Parathyroid adenoma (tissue), 2 donors: ENCODE data around the gene C18orf63.
A peak's percentile ranks its signal among the peaks of the same experiment; 100 is the strongest.
"Not testable (repeated sequence)": the region's sequence is repeated elsewhere in the genome, so short reads cannot be mapped to it uniquely, and the experiment has no call there.

ENCODE experiments used
- H2AFZ ChIP-seq: fragments of 300-600 bp; sonication (generic); one replicate; pipeline ENCODE4 v1.7.0; 2017; ENCODE audit warnings: antibody characterized with exemption, mild to moderate bottlenecking
- H3K27ac ChIP-seq: fragments of 300-600 bp; sonication (generic); one replicate; pipeline ENCODE4 v1.7.0; 2017
- H3K27me3 ChIP-seq: fragments of 300-600 bp; sonication (generic); one replicate; pipeline ENCODE4 v1.7.0; 2017; ENCODE audit warnings: low read length; ENCODE audit not compliant: control insufficient read depth, insufficient read depth
- H3K36me3 ChIP-seq: fragments of 300-600 bp; sonication (generic); one replicate; pipeline ENCODE4 v1.7.0; 2017; ENCODE audit warnings: low read length; ENCODE audit not compliant: control insufficient read depth, insufficient read depth
- H3K4me1 ChIP-seq: fragments of 300-600 bp; sonication (generic); one replicate; pipeline ENCODE4 v1.7.0; 2017; ENCODE audit warnings: control low read depth
- H3K4me2 ChIP-seq: fragments of 300-600 bp; sonication (generic); one replicate; pipeline ENCODE4 v1.7.0; 2017; ENCODE audit warnings: low read length
- H3K4me3 ChIP-seq: fragments of 300-600 bp; sonication (generic); one replicate; pipeline ENCODE4 v1.7.0; 2017; ENCODE audit warnings: low read depth, low read length
- H3K79me2 ChIP-seq: fragments of 300-600 bp; sonication (generic); one replicate; pipeline ENCODE4 v1.7.0; 2017; ENCODE audit warnings: control low read depth
- H3K9ac ChIP-seq: fragments of 300-600 bp; sonication (generic); one replicate; pipeline ENCODE4 v1.7.0; 2017; ENCODE audit warnings: mild to moderate bottlenecking
- H3K9me3 ChIP-seq: fragments of 300-600 bp; sonication (generic); one replicate; pipeline ENCODE4 v1.7.0; 2017; ENCODE audit warnings: low read length; ENCODE audit not compliant: control insufficient read depth
- TF ChIP-seq, protein P1 (sequence below): fragments of 300-600 bp; sonication (generic); IDR thresholded peaks from one replicate; pipeline ENCODE4 v1.7.0; 2017; ENCODE audit warnings: antibody characterized with exemption, mild to moderate bottlenecking
- donor health status: primary hyperparathyroidism.

The C18orf63 gene

DNA sequence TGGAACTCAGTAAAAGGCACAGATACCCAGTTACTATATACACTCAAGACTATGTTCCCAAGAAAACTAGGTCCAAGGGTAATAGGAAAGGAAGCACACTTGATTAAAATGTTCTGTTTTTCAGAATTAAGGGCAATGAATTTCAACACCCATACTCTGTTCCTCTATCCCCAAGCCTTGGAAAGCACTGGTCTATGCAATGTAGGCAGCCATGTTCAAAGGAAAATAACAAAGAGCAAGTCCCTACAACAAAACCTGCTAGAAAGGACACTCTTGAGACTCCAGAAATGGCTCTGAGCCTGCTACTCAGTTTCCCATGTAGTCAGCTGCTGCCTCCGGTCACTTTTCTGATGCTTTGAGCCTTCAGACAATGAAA is 30.7 kb upstream of the C18orf63 start:
- Histone ChIP-seq H3K4me1 (peaks cover 49% of the 10 kb centered on the region), H3K4me3 (no peak overlapping the region)

DNA sequence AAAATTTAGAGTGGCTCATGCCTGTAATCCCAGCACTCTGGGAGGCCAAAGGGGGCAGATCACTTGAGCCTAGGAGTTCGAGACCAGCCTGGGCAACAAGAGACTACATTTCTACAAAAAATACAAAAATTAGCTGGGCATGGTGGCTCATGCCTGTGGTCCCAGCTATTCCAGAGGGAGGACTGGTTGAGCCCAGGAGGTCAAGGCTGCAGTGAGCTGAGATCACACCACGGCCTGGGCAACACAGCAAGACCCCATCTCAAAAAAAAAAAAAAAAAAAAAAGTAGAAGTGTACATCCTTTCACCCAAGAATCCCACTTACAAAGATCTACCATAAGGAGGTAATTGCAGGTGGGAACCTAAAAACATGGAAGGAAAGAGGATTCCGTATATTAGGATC is 30.1 kb upstream of the C18orf63 start:
- not testable (repeated sequence) for H3K4me3 ChIP-seq, H3K9ac ChIP-seq, H3K9me3 ChIP-seq, H3K4me2 ChIP-seq, H3K27me3 ChIP-seq, H3K36me3 ChIP-seq, H2AFZ ChIP-seq
- Histone ChIP-seq H3K4me1 (peaks cover 49% of the 10 kb centered on the region), H3K27ac (peak overlapping the region; percentile 74), H3K79me2 (peaks cover 42% of the 10 kb centered on the region)

More for the DNA sequence above, 30.7 kb upstream of the C18orf63 start:
- H3K9me3 ChIP-seq = no peaks in the 10 kb centered on the region
- peak overlapping the region; percentile 74 for H3K27ac ChIP-seq
- H3K9ac ChIP-seq = no peak overlapping the region
- no peak overlapping the region for H2AFZ ChIP-seq
- TF ChIP-seq, protein P1, sequence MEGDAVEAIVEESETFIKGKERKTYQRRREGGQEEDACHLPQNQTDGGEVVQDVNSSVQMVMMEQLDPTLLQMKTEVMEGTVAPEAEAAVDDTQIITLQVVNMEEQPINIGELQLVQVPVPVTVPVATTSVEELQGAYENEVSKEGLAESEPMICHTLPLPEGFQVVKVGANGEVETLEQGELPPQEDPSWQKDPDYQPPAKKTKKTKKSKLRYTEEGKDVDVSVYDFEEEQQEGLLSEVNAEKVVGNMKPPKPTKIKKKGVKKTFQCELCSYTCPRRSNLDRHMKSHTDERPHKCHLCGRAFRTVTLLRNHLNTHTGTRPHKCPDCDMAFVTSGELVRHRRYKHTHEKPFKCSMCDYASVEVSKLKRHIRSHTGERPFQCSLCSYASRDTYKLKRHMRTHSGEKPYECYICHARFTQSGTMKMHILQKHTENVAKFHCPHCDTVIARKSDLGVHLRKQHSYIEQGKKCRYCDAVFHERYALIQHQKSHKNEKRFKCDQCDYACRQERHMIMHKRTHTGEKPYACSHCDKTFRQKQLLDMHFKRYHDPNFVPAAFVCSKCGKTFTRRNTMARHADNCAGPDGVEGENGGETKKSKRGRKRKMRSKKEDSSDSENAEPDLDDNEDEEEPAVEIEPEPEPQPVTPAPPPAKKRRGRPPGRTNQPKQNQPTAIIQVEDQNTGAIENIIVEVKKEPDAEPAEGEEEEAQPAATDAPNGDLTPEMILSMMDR = no peak
- H3K79me2 ChIP-seq = peaks cover 38% of the 10 kb centered on the region
- no peaks in the 10 kb centered on the region for H3K27me3 ChIP-seq
- H3K4me2 ChIP-seq = peak overlapping the region; percentile 1
- H3K36me3 ChIP-seq = no peaks in the 10 kb centered on the region

DNA sequence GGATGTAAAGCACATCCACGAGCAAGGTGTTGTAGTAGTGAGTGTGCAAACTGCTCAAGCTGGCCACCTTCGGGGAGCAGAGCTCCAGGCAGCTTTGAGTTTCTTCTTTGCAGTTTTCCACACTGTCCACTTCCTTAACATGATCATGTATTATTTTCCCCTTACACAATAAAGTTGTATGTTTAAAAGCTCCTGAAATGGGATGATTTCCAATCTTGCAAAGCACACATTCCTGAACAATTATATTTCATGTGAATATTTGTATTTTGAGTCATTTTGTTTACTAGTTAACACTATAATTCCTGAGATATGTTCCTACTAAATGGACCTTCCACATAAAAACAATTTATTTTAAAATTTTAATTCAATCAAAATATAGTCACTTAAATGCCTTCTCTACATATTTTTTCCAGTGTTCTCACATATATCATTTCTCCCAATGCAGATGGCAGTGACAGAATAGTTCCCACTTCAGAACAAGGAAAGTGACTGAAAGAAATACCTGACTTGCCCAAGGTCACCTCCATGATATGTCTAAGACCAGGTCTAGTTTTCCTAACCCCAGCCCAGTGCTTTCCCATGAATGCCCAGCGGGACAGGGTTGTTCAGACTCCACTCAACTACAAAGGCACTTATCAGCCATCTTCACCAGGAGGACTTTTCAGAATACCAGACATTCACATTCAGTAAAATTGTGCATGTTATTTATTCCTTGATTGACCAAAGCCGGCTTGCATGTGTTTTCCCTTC is 29.4 kb upstream of the C18orf63 start:
- H3K9me3 ChIP-seq = no peaks in the 10 kb centered on the region
- H3K9ac ChIP-seq = no peak overlapping the region
- no peaks in the 10 kb centered on the region for H3K36me3 ChIP-seq
- H3K4me2 ChIP-seq = no peak overlapping the region
- H3K27ac ChIP-seq = no peak overlapping the region
- H3K4me1 ChIP-seq = peaks cover 46% of the 10 kb centered on the region
- H2AFZ ChIP-seq = no peak overlapping the region
- H3K79me2 ChIP-seq = peaks cover 39% of the 10 kb centered on the region
- TF ChIP-seq, protein P1 = no peak
- H3K4me3 ChIP-seq = no peak overlapping the region
- H3K27me3 ChIP-seq = no peaks in the 10 kb centered on the region

DNA sequence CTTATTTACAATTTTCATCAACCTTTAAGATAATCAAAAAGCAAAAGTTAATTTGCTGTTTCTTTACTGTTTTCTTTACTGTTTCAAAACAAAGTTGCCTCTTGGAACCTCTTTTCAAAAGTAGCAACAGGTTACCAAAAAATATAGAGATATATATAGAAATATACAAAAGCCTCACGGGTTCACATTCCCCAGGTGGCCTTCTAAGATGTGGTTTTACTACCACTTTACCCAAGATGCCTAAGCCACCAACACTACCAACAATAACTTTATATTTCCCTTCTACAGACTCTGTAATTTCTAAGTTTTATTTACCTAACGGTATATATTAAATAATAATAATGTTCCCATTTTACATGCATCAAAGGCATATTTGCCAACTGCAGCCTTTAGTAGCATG is 28.8 kb upstream of the C18orf63 start:
- no peaks in the 10 kb centered on the region for H3K36me3 ChIP-seq
- no peak overlapping the region for H3K4me3 ChIP-seq
- no peak overlapping the region for H3K27ac ChIP-seq
- no peaks in the 10 kb centered on the region for H3K9me3 ChIP-seq
- no peak overlapping the region for H3K4me2 ChIP-seq
- H3K27me3 ChIP-seq = no peaks in the 10 kb centered on the region
- H3K4me1 ChIP-seq = peaks cover 44% of the 10 kb centered on the region
- peaks cover 34% of the 10 kb centered on the region for H3K79me2 ChIP-seq
- TF ChIP-seq, protein P1 = no peak
- no peak overlapping the region for H2AFZ ChIP-seq
- H3K9ac ChIP-seq = no peak overlapping the region

DNA sequence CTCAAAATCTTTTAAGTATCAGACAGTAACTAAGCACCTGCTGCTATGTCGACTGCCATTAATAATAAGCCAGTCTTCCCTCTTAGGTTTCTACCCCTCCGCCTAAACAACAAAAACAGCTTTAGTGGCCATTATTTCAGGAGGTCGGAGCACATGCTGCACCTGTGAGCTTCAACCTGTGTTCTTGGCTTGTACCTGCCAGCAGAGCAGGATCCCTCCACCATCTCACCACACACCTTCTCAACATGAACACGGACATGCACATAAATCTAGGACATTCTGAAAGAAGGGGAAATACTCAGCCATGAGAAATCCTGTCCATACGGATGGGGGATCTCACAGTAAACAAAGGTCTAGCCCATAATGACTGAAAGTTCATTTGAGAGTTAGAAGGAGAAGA is 27.6 kb upstream of the C18orf63 start:
- Histone ChIP-seq H3K27me3 (no peaks in the 10 kb centered on the region), H3K9ac (no peak overlapping the region), H3K79me2 (peaks cover 25% of the 10 kb centered on the region), H3K36me3 (no peaks in the 10 kb centered on the region), H3K4me1 (peaks cover 32% of the 10 kb centered on the region), H3K27ac (peak overlapping the region; percentile 63), H3K4me3 (peak overlapping the region; percentile 28), H2AFZ (no peak overlapping the region), H3K4me2 (peak overlapping the region; percentile 54), H3K9me3 (no peaks in the 10 kb centered on the region)
- TF ChIP-seq, protein P1 = no peak
